ENCODE measurements around the gene MDP1. TPM values are rescaled to one million over a fixed set of nuclear protein-coding genes. Genes with fewer than 3 reads are reported as not detected.

The MDP1 gene
- total and polyA plus RNA-seq, 10 of the 15 experiments (the other 5 are each of a cell fraction or from before 2014, with no cell fraction given) = 10.4 to 45.8 (median 23.5) TPM

DNA sequence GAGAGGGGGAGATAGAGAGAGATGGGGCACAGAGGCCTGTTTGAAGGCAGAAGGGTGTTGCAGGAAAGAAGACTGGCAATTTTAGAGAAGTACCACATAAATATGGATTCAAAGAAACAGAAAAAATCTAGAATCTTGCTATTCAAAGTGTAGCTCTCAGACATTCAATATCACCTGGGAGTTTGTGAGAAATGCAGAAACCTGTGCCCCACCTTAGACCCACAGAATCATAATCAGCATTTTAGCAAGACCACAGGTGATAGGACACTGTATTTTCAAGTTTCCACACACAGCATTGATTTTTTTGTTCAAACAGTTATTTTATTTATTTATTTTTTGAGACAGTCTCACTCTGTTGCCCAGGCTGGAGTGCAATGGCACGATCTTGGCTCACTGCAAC, 13.0 kb upstream of the MDP1 start:
- no peaks in the 10 kb centered on the region for H4K20me1 ChIP-seq (ENCODE audit: control insufficient read depth, insufficient read depth)
- no peak overlapping the region for H3K4me2 ChIP-seq (ENCODE audit: control insufficient read depth, insufficient read depth)
- no peaks in the 10 kb centered on the region for H3K9me3 ChIP-seq (replicated peaks; ENCODE audit: control insufficient read depth, insufficient read depth, low read length)
- intact Hi-C loops (cut with micrococcal nuclease; ENCODE audit: unreplicated experiment) = no loop called here
- in situ Hi-C loops (cut with MboI) = no loop called here
- FAIRE-seq = no peak
- ATAC-seq = no peak
- no peaks in the 10 kb centered on the region; a peak in 1 of 4 replicates for H3K36me3 ChIP-seq (ENCODE audit: control insufficient read depth in 2 of 2, insufficient read depth in 2 of 2, low read length in 1 of 2)
- SMC1A ChIA-PET (ENCODE audit: uncharacterized antibody, unreplicated experiment) = interaction anchor here (0.7 to 1.8 kb wide), 4 partner anchors 9 to 583 kb away, joined by 3 to 6 read pairs (median 4); no protein-coding TSS in a partner anchor
- no peak overlapping the region for H3K27ac ChIP-seq (ENCODE audit: control insufficient read depth, insufficient read depth)
- TF ChIP-seq JUND (IDR thresholded peaks at IDR 0.05; ENCODE audit: low read depth, low read length) (no peak), CHD1 (IDR thresholded peaks at IDR 0.05; ENCODE audit: low read depth, low read length) (no peak), SMC3 (IDR thresholded peaks at IDR 0.05; ENCODE audit: borderline replicate concordance, low read length) (no peak), MYC (IDR thresholded peaks at IDR 0.05; ENCODE audit: insufficient read depth, insufficient read length, insufficient replicate concordance, low read length, severe bottlenecking) (no peak), GABPA (IDR thresholded peaks at IDR 0.05; ENCODE audit: low read depth) (no peak), ZBED1 (IDR thresholded peaks at IDR 0.05; ENCODE audit: borderline replicate concordance) (no peak), RUNX3 (IDR thresholded peaks at IDR 0.05; ENCODE audit: low read length) (no peak), POLR2A (IDR thresholded peaks at IDR 0.05; ENCODE audit: low read depth, low read length) (no peak), TARDBP (IDR thresholded peaks at IDR 0.05; ENCODE audit: borderline replicate concordance) (no peak), NR2F1 (conservative IDR thresholded peaks at IDR 0.05) (no peak), TCF7 (IDR thresholded peaks at IDR 0.05; ENCODE audit: borderline replicate concordance) (no peak)
- DNase-seq (ENCODE audit: low read depth, low spot score) = no peak
- H3K4me3 ChIP-seq = no peak overlapping the region
- no peaks in the 10 kb centered on the region for H3K27me3 ChIP-seq (replicated peaks in 1 of 2; ENCODE audit: control insufficient read depth in 2 of 2, insufficient read depth in 2 of 2, low read length in 1 of 2)
- peaks cover 32% of the 10 kb centered on the region for H3K79me2 ChIP-seq (ENCODE audit: control insufficient read depth, insufficient read depth, low read length)
- RAD21 ChIA-PET (ENCODE audit: unreplicated experiment) = interaction anchor here (2.2 kb wide), 1 partner anchor 13 kb away, joined by 9 read pairs; the partner anchor contains the start of gene MDP1
- no peak overlapping the region for H2AFZ ChIP-seq (ENCODE audit: control insufficient read depth, low read depth, low read length)
- peaks cover 11% of the 10 kb centered on the region for H3K4me1 ChIP-seq (ENCODE audit: control insufficient read depth, insufficient read depth, low read length)
- no TSS peak for BruUV-seq (replicated peaks)
- H3K9ac ChIP-seq (ENCODE audit: control insufficient read depth, insufficient read depth, low read length) = no peak overlapping the region
- POLR2A ChIA-PET = interaction anchor here (0.6 to 1.3 kb wide), 6 partner anchors 9 to 56 kb away, joined by 3 to 5 read pairs (median 4); partner anchors contain the start of genes MDP1, TGM1 and TINF2
- 0% methylated on average over 1 of the region's 1 CpG for WGBS (ENCODE audit: insufficient coverage, insufficient replicate concordance, low lambda C conversion rate, missing lambda C conversion rate)
- CTCF ChIA-PET = interaction anchor here (0.6 to 2.7 kb wide), 8 partner anchors 9 to 221 kb away, joined by 3 to 14 read pairs (median 4); partner anchors contain the start of genes CIDEB, MDP1 and TINF2

Data from GM12878 (cell line).